GM23248 (cell line): ENCODE measurements around the gene NUP214. TPM values are rescaled to one million over a fixed set of nuclear protein-coding genes. Genes with fewer than 3 reads are reported as not detected.

Experiments
- DNase-seq: peaks from one replicate; pipeline ENCODE4 v3.0.0-alpha.2; 2015
- H2AFZ ChIP-seq: fragments of 200-600 bp; sonication (generic); 2 replicates; pipeline ENCODE4 v1.6.1; 2016; ENCODE audit warnings: antibody characterized with exemption
- H3F3A ChIP-seq: fragments of 200-600 bp; sonication (generic); 2 replicates; pipeline ENCODE4 v1.6.1; 2016; ENCODE audit warnings: mild to moderate bottlenecking, antibody characterized with exemption, mixed run types; ENCODE audit not compliant: insufficient read depth
- H3K27ac ChIP-seq: fragments of 200-600 bp; sonication (generic); 2 replicates; pipeline ENCODE4 v1.5.1; 2016; ENCODE audit warnings: mild to moderate bottlenecking
- H3K27me3 ChIP-seq: fragments of 200-600 bp; sonication (generic); replicated peaks from 2 replicates; pipeline ENCODE4 v1.6.1; 2016; ENCODE audit warnings: mild to moderate bottlenecking; ENCODE audit not compliant: insufficient read depth
- H3K36me3 ChIP-seq: fragments of 200-600 bp; sonication (generic); 2 replicates; pipeline ENCODE4 v1.6.1; 2016; ENCODE audit warnings: low read depth, mild to moderate bottlenecking
- H3K4me1 ChIP-seq: fragments of 200-600 bp; sonication (generic); 2 replicates; pipeline ENCODE4 v1.6.1; 2016; ENCODE audit warnings: mild to moderate bottlenecking; ENCODE audit not compliant: insufficient read depth
- H3K4me2 ChIP-seq: fragments of 200-600 bp; sonication (generic); one replicate; pipeline ENCODE4 v1.6.1; 2016; ENCODE audit warnings: mild to moderate bottlenecking; ENCODE audit not compliant: unreplicated experiment
- H3K4me3 ChIP-seq: fragments of 200-600 bp; sonication (generic); 2 replicates; pipeline ENCODE4 v1.5.1; 2016; ENCODE audit warnings: mild to moderate bottlenecking
- H3K79me2 ChIP-seq: fragments of 200-600 bp; sonication (generic); 2 replicates; pipeline ENCODE4 v1.6.1; 2016; ENCODE audit warnings: mild to moderate bottlenecking; ENCODE audit not compliant: insufficient read depth
- H3K9ac ChIP-seq: fragments of 200-600 bp; sonication (generic); 2 replicates; pipeline ENCODE4 v1.6.1; 2016; ENCODE audit warnings: mild to moderate bottlenecking
- H3K9me2 ChIP-seq: fragments of 200-600 bp; sonication (generic); 2 replicates; pipeline ENCODE4 v1.6.1; 2016; ENCODE audit warnings: mixed run types, mild to moderate bottlenecking, moderate library complexity; ENCODE audit not compliant: insufficient read depth
- H3K9me3 ChIP-seq: fragments of 200-600 bp; sonication (generic); one replicate; pipeline ENCODE4 v1.6.1; 2017; ENCODE audit warnings: low read depth
- H4K20me1 ChIP-seq: fragments of 200-600 bp; sonication (generic); 2 replicates; pipeline ENCODE4 v1.6.0; 2016; ENCODE audit not compliant: insufficient read depth
- EZH2 ChIP-seq: fragments of 200-600 bp; sonication (generic); IDR thresholded peaks from 2 replicates; pipeline ENCODE4 v1.6.1; 2018; ENCODE audit warnings: antibody characterized with exemption, mild to moderate bottlenecking; ENCODE audit not compliant: insufficient read depth, poor library complexity, severe bottlenecking
- EZH2phosphoT487 ChIP-seq: fragments of 200-600 bp; sonication (generic); IDR thresholded peaks from 2 replicates; pipeline ENCODE4 v1.6.1; 2018; ENCODE audit warnings: antibody characterized with exemption, moderate library complexity, mild to moderate bottlenecking, low read depth; ENCODE audit not compliant: insufficient read depth
- WGBS, 2 experiments: methylation state at CpG; one replicate each; pipeline ENCODE4 v1.1.6; 2015 to 2017; ENCODE audit warnings: low lambda C conversion rate in 2 of 2, low coverage in 1 of 2; ENCODE audit errors: missing lambda C conversion rate in 2 of 2; 5-methylcytosine and 5-hydroxymethylcytosine counted together
- in situ Hi-C: fragments of 300-500 bp; cut with MboI; formaldehyde crosslinking; loops from 2 replicates; pipeline ENCODE4 v1.15.0; 2020
- polyA plus RNA-seq: library from polyadenylated mRNA; unstranded; fragments of >200 nt; fragmentation: Nextera tagmentation; extraction: Ambion mirVana; gene quantifications from 2 replicates; pipeline ENCODE4 v1.2.1, GENCODE V29; 2016
- total RNA-seq: library from RNA; depleted of rRNA; stranded (reverse); fragments of >200 nt; shearing (Covaris generic); gene quantifications from 2 replicates; pipeline ENCODE4 v1.2.3, GENCODE V29; 2014

NUP214 gene
- total and polyA plus RNA-seq, 2 experiments from 2014 or later = 13.1 to 14.3 TPM

- no peaks in the 10 kb centered on the region for H3K79me2 ChIP-seq
- no peaks in the 10 kb centered on the region for H3K9me3 ChIP-seq
- H2AFZ ChIP-seq = no peak overlapping the region
- H3K4me3 ChIP-seq = no peak overlapping the region
- no peak overlapping the region for H3K9ac ChIP-seq
- peaks cover 58% of the 10 kb centered on the region for H3K36me3 ChIP-seq
- no peaks in the 10 kb centered on the region for H3K4me1 ChIP-seq
- H3K9me2 ChIP-seq = no peaks in the 10 kb centered on the region
- H3F3A ChIP-seq = no peaks in the 10 kb centered on the region
- TF ChIP-seq EZH2phosphoT487 (no peak), EZH2 (no peak)
- no peaks in the 10 kb centered on the region for H4K20me1 ChIP-seq
- WGBS, 2 experiments = 96 to 97% methylated on average over 3 of the region's 3 CpGs
- no peak for DNase-seq
- in situ Hi-C loops = no loop called here
- no peaks in the 10 kb centered on the region for H3K27me3 ChIP-seq
- H3K4me2 ChIP-seq = no peak overlapping the region
- no peak overlapping the region for H3K27ac ChIP-seq
Observed at GRCh38 chr9:131191857-131192256, 66.5 kb downstream of the NUP214 start.

GRCh38 chr9:131193051-131193450 lies 67.7 kb downstream of the NUP214 start:
- Histone ChIP-seq H3K27me3 (no peaks in the 10 kb centered on the region), H3K9ac (no peak overlapping the region), H2AFZ (no peak overlapping the region), H3K4me2 (no peak overlapping the region), H3K36me3 (peaks cover 52% of the 10 kb centered on the region), H3K27ac (no peak overlapping the region), H3K9me2 (no peaks in the 10 kb centered on the region), H4K20me1 (no peaks in the 10 kb centered on the region), H3K79me2 (no peaks in the 10 kb centered on the region), H3F3A (no peaks in the 10 kb centered on the region), H3K4me1 (no peaks in the 10 kb centered on the region), H3K4me3 (no peak overlapping the region), H3K9me3 (no peaks in the 10 kb centered on the region)
- DNase-seq = no peak
- no peak for TF ChIP-seq EZH2phosphoT487
- no peak for TF ChIP-seq EZH2
- in situ Hi-C loops = no loop called here
- 89 to 96% methylated on average over 2 of the region's 2 CpGs for WGBS, 2 experiments

- Histone ChIP-seq H3K9me2 (no peaks in the 10 kb centered on the region), H4K20me1 (no peaks in the 10 kb centered on the region), H3K36me3 (peaks cover 41% of the 10 kb centered on the region), H2AFZ (no peak overlapping the region), H3F3A (no peaks in the 10 kb centered on the region), H3K27ac (no peak overlapping the region), H3K4me1 (no peaks in the 10 kb centered on the region), H3K9ac (no peak overlapping the region), H3K4me3 (no peak overlapping the region), H3K79me2 (no peaks in the 10 kb centered on the region), H3K27me3 (no peaks in the 10 kb centered on the region), H3K9me3 (no peaks in the 10 kb centered on the region), H3K4me2 (no peak overlapping the region)
- TF ChIP-seq EZH2 (no peak), EZH2phosphoT487 (no peak)
- DNase-seq = no peak
- in situ Hi-C loops = no loop called here
- WGBS, 2 experiments = 98 to 99% methylated on average over 3 of the region's 3 CpGs
Observed at GRCh38 chr9:131194762-131195161, 69.4 kb downstream of the NUP214 start.

- Histone ChIP-seq H3F3A (no peaks in the 10 kb centered on the region), H3K4me1 (no peaks in the 10 kb centered on the region), H2AFZ (no peak overlapping the region), H3K4me3 (no peak overlapping the region), H3K27ac (no peak overlapping the region), H3K9me3 (no peaks in the 10 kb centered on the region), H3K9ac (no peak overlapping the region), H4K20me1 (no peaks in the 10 kb centered on the region), H3K27me3 (no peaks in the 10 kb centered on the region), H3K9me2 (no peaks in the 10 kb centered on the region), H3K4me2 (no peak overlapping the region), H3K79me2 (no peaks in the 10 kb centered on the region), H3K36me3 (peaks cover 25% of the 10 kb centered on the region)
- in situ Hi-C loops = no loop called here
- TF ChIP-seq EZH2phosphoT487 (no peak), EZH2 (no peak)
- WGBS, 2 experiments = 79 to 83% methylated on average over 11 of the region's 11 CpGs
- no peak for DNase-seq
Observed at GRCh38 chr9:131197160-131197911, 72.0 kb downstream of the NUP214 start.
